ENCODE data around the gene MAPK8. TPM values are rescaled to one million over a fixed set of nuclear protein-coding genes. Genes with fewer than 3 reads are reported as not detected.

Gene MAPK8
- total RNA-seq, 1 donor from 2014 or later = 53.7 TPM

GRCh38 chr10:48400850-48401220 is 94.4 kb downstream of the MAPK8 start:
- TF ChIP-seq, protein P1, sequence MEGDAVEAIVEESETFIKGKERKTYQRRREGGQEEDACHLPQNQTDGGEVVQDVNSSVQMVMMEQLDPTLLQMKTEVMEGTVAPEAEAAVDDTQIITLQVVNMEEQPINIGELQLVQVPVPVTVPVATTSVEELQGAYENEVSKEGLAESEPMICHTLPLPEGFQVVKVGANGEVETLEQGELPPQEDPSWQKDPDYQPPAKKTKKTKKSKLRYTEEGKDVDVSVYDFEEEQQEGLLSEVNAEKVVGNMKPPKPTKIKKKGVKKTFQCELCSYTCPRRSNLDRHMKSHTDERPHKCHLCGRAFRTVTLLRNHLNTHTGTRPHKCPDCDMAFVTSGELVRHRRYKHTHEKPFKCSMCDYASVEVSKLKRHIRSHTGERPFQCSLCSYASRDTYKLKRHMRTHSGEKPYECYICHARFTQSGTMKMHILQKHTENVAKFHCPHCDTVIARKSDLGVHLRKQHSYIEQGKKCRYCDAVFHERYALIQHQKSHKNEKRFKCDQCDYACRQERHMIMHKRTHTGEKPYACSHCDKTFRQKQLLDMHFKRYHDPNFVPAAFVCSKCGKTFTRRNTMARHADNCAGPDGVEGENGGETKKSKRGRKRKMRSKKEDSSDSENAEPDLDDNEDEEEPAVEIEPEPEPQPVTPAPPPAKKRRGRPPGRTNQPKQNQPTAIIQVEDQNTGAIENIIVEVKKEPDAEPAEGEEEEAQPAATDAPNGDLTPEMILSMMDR (IDR thresholded peaks at IDR 0.05; ENCODE audit: unreplicated experiment) = no peak
- no peak overlapping the region for H3K4me3 Mint-ChIP-seq (ENCODE audit: unreplicated experiment)
- H3K36me3 Mint-ChIP-seq (ENCODE audit: low read depth, unreplicated experiment) = no peaks in the 10 kb centered on the region
- no peak overlapping the region for H3K27ac Mint-ChIP-seq (ENCODE audit: unreplicated experiment)
- peaks cover 20% of the 10 kb centered on the region for H3K4me1 Mint-ChIP-seq (ENCODE audit: unreplicated experiment)
- H3K27me3 Mint-ChIP-seq (ENCODE audit: unreplicated experiment) = peaks cover 1% of the 10 kb centered on the region
- DNase-seq (ENCODE audit: low spot score) = no peak
- H3K9me3 Mint-ChIP-seq (ENCODE audit: unreplicated experiment) = no peaks in the 10 kb centered on the region

- no peak for DNase-seq (ENCODE audit: low spot score)
- Mint-ChIP-seq H3K36me3 (ENCODE audit: low read depth, unreplicated experiment) (no peaks in the 10 kb centered on the region), H3K9me3 (ENCODE audit: unreplicated experiment) (no peaks in the 10 kb centered on the region), H3K27me3 (ENCODE audit: unreplicated experiment) (no peaks in the 10 kb centered on the region), H3K4me1 (ENCODE audit: unreplicated experiment) (peaks cover 17% of the 10 kb centered on the region), H3K27ac (ENCODE audit: unreplicated experiment) (no peak overlapping the region), H3K4me3 (ENCODE audit: unreplicated experiment) (no peak overlapping the region)
- TF ChIP-seq, protein P1 (IDR thresholded peaks at IDR 0.05; ENCODE audit: unreplicated experiment) = no peak
These were observed 98.2 kb downstream of the MAPK8 start for GRCh38 chr10:48404646-48405045.

DNA sequence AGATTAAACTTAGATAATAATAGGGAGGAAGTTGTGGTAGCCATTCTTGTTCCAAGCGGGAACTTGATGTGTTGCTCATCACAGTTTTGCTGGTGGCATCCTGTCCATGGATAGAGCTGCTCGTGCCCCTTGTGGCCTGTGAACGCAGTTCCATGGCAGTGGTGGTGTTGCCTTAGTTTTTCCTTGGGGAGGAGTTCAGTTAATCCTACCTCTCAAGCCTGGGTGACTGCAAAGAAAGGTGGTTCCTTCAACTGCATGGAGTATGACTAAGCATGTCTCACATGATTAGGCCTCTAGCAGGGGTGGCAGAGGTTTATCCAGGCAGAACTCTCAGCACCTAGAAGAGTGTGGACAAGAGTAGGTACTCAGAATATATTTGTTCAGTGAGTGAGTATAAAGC is 99.7 kb downstream of the MAPK8 start:
- no peaks in the 10 kb centered on the region for H3K9me3 Mint-ChIP-seq (ENCODE audit: unreplicated experiment)
- H3K4me3 Mint-ChIP-seq (ENCODE audit: unreplicated experiment) = no peak overlapping the region
- TF ChIP-seq, protein P1 (IDR thresholded peaks at IDR 0.05; ENCODE audit: unreplicated experiment) = no peak
- H3K4me1 Mint-ChIP-seq (ENCODE audit: unreplicated experiment) = peaks cover 5% of the 10 kb centered on the region
- H3K27ac Mint-ChIP-seq (ENCODE audit: unreplicated experiment) = no peak overlapping the region
- no peak for DNase-seq (ENCODE audit: low spot score)
- H3K36me3 Mint-ChIP-seq (ENCODE audit: low read depth, unreplicated experiment) = no peaks in the 10 kb centered on the region
- no peaks in the 10 kb centered on the region for H3K27me3 Mint-ChIP-seq (ENCODE audit: unreplicated experiment)

DNA sequence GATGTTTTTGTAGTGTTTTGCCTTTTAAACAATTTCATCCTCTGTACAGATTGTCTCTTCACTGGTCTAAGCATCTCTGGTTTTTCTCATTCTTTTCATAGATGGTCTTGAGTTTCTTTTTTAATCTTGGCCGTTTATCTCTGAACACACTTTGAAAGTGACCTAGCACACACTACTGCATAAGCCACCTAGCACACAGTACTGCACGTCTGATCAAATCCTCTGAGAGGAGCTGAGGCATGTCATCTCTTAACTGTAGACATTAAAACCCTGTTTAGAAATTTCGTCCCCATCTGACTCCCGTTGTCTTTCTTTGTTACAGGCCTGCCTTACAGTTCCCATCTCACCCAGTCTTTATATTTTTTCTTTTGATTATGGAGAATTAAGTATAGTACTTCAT is 100.2 kb downstream of the MAPK8 start:
- no peak overlapping the region for H3K27ac Mint-ChIP-seq (ENCODE audit: unreplicated experiment)
- DNase-seq (ENCODE audit: low spot score) = no peak
- H3K4me1 Mint-ChIP-seq (ENCODE audit: unreplicated experiment) = peaks cover 5% of the 10 kb centered on the region
- no peaks in the 10 kb centered on the region for H3K36me3 Mint-ChIP-seq (ENCODE audit: low read depth, unreplicated experiment)
- no peak overlapping the region for H3K4me3 Mint-ChIP-seq (ENCODE audit: unreplicated experiment)
- H3K27me3 Mint-ChIP-seq (ENCODE audit: unreplicated experiment) = no peaks in the 10 kb centered on the region
- no peaks in the 10 kb centered on the region for H3K9me3 Mint-ChIP-seq (ENCODE audit: unreplicated experiment)
- TF ChIP-seq, protein P1 (IDR thresholded peaks at IDR 0.05; ENCODE audit: unreplicated experiment) = no peak

- Mint-ChIP-seq H3K27me3 (ENCODE audit: unreplicated experiment) (no peaks in the 10 kb centered on the region), H3K27ac (ENCODE audit: unreplicated experiment) (no peak overlapping the region), H3K9me3 (ENCODE audit: unreplicated experiment) (no peaks in the 10 kb centered on the region), H3K4me3 (ENCODE audit: unreplicated experiment) (no peak overlapping the region), H3K4me1 (ENCODE audit: unreplicated experiment) (peaks cover 5% of the 10 kb centered on the region), H3K36me3 (ENCODE audit: low read depth, unreplicated experiment) (peaks cover 13% of the 10 kb centered on the region)
- TF ChIP-seq, protein P1 (IDR thresholded peaks at IDR 0.05; ENCODE audit: unreplicated experiment) = no peak
- DNase-seq (ENCODE audit: low spot score) = no peak
These were observed 104.0 kb downstream of the MAPK8 start for GRCh38 chr10:48410503-48410902.

All from endothelial cell (in vitro differentiated cells).